GM12878 (cell line): ENCODE measurements around the gene VAV2. TPM values are rescaled to one million over a fixed set of nuclear protein-coding genes. Genes with fewer than 3 reads are reported as not detected.
A peak's percentile ranks its signal among the peaks of the same experiment; 100 is the strongest.

ENCODE experiments used
- ATAC-seq: fragments of 200-7000 bp; cut with Tn5 transposase; 3 replicates; pipeline ENCODE4 v1.9.1; 2020; ENCODE audit warnings: mild to moderate bottlenecking, moderate library complexity
- BruUV-seq: library from RNA; stranded (reverse); fragments of 400-500 nt; replicated peaks from 2 replicates; lab custom pipeline; 2021; lab: Mats Ljungman, UMichigan
- CTCF ChIA-PET: fragments of 300-600 bp; sonication (Branson Sonifier 250); formaldehyde crosslinking; extraction: SDS; loops from one replicate; lab custom pipeline; 2021; ENCODE audit warnings: inconsistent platforms; lab: Yijun Ruan, JAX
- POLR2A ChIA-PET: fragments of 350-600 bp; formaldehyde crosslinking; extraction: SDS; loops from one replicate; lab custom pipeline; 2021; ENCODE audit warnings: inconsistent platforms; lab: Charles Lee
- RAD21 ChIA-PET: fragments of 300-600 bp; sonication (Branson Sonifier 250); formaldehyde crosslinking; loops from one replicate; lab custom pipeline; 2023; ENCODE audit warnings: antibody characterized with exemption; ENCODE audit not compliant: unreplicated experiment; lab: Charles Lee
- SMC1A ChIA-PET: fragments of 300-600 bp; sonication (Branson Sonifier 250); formaldehyde crosslinking; loops from one replicate; lab custom pipeline; 2023; ENCODE audit not compliant: unreplicated experiment, uncharacterized antibody; lab: Charles Lee
- DNase-seq: peaks from one replicate; pipeline ENCODE4 v3.0.0-alpha.2; 2011; ENCODE audit warnings: low read depth, low spot score
- FAIRE-seq: peaks from 3 replicates; lab custom pipeline; 2011; peaks lifted over from hg19 to GRCh38; lab: Jason Lieb, UNC
- H2AFZ ChIP-seq: 2 replicates; pipeline ENCODE4 v1.6.0; 2011; ENCODE audit warnings: low read depth, low read length, control low read depth; ENCODE audit not compliant: control insufficient read depth
- H3K27ac ChIP-seq: 2 replicates; pipeline ENCODE4 v1.5.1; 2011; ENCODE audit warnings: control low read depth; ENCODE audit not compliant: control insufficient read depth, insufficient read depth
- H3K27me3 ChIP-seq, 2 experiments: replicated peaks in 1 of 2; 2 replicates each; pipeline versions ENCODE4 v1.6.0 to v1.6.1; 2011; ENCODE audit warnings: low read length in 1 of 2; ENCODE audit not compliant: control insufficient read depth in 2 of 2, insufficient read depth in 2 of 2
- H3K36me3 ChIP-seq, 2 experiments: 2 replicates each; pipeline ENCODE4 v1.5.1; 2011; ENCODE audit warnings: low read length in 1 of 2; ENCODE audit not compliant: control insufficient read depth in 2 of 2, insufficient read depth in 2 of 2
- H3K4me1 ChIP-seq: 2 replicates; pipeline ENCODE4 v1.6.1; 2011; ENCODE audit warnings: mild to moderate bottlenecking, low read length, moderate library complexity, mixed read lengths; ENCODE audit not compliant: control insufficient read depth, insufficient read depth
- H3K4me2 ChIP-seq: 2 replicates; pipeline ENCODE4 v1.6.0; 2011; ENCODE audit warnings: control low read depth; ENCODE audit not compliant: control insufficient read depth, insufficient read depth
- H3K4me3 ChIP-seq: fragments of 200-600 bp; sonication (generic); 2 replicates; pipeline ENCODE4 v1.5.1; 2016
- H3K79me2 ChIP-seq: 2 replicates; pipeline ENCODE4 v1.6.0; 2011; ENCODE audit warnings: low read length; ENCODE audit not compliant: control insufficient read depth, insufficient read depth
- H3K9ac ChIP-seq: 2 replicates; pipeline ENCODE4 v1.8.0; 2011; ENCODE audit warnings: low read length, control low read depth, mixed read lengths; ENCODE audit not compliant: control insufficient read depth, insufficient read depth
- H3K9me3 ChIP-seq: replicated peaks from 3 replicates; pipeline ENCODE4 v1.5.1; 2011; ENCODE audit warnings: mild to moderate bottlenecking, low read length; ENCODE audit not compliant: control insufficient read depth, insufficient read depth
- H4K20me1 ChIP-seq: 2 replicates; pipeline ENCODE4 v1.6.0; 2011; ENCODE audit not compliant: control insufficient read depth, insufficient read depth
- ATF2 ChIP-seq: IDR thresholded peaks from 2 replicates; pipeline ENCODE4 v1.6.1; 2012; ENCODE audit warnings: low read length, inconsistent platforms
- ETV6 ChIP-seq, 2 experiments: fragments of 450-650 bp in 1 of 2; IDR thresholded peaks in 1 of 2; conservative IDR thresholded peaks in 1 of 2; 2 replicates each; pipeline ENCODE4 v1.6.1; 2014; ENCODE audit warnings: antibody characterized with exemption in 1 of 2, borderline replicate concordance in 1 of 2, low read depth in 1 of 2, mild to moderate bottlenecking in 1 of 2, moderate library complexity in 1 of 2
- IRF4 ChIP-seq: IDR thresholded peaks from 2 replicates; pipeline ENCODE4 v1.6.1; 2011; ENCODE audit warnings: low read depth, low read length
- NFXL1 ChIP-seq: fragments of 450-650 bp; IDR thresholded peaks from 2 replicates; pipeline ENCODE4 v1.6.1; 2017; ENCODE audit warnings: antibody characterized with exemption, mild to moderate bottlenecking, borderline replicate concordance
- NKRF ChIP-seq: fragments of 450-650 bp; conservative IDR thresholded peaks from 2 replicates; pipeline ENCODE4 v1.6.1; 2017; ENCODE audit warnings: mild to moderate bottlenecking, moderate library complexity
- NR2C2 ChIP-seq: IDR thresholded peaks from 2 replicates; pipeline ENCODE4 v1.6.1; 2011; ENCODE audit warnings: borderline replicate concordance, low read depth; ENCODE audit not compliant: control insufficient read depth, insufficient read length
- RAD51 ChIP-seq: fragments of 450-650 bp; IDR thresholded peaks from 2 replicates; pipeline ENCODE4 v1.6.1; 2016; ENCODE audit warnings: moderate library complexity, mild to moderate bottlenecking, inconsistent platforms
- RELB ChIP-seq: fragments of 450-650 bp; IDR thresholded peaks from 2 replicates; pipeline ENCODE4 v1.6.1; 2017; ENCODE audit warnings: low read depth, mild to moderate bottlenecking, moderate library complexity
- ZNF592 ChIP-seq: fragments of 450-650 bp; IDR thresholded peaks from 2 replicates; pipeline ENCODE4 v1.6.1; 2017; ENCODE audit warnings: mild to moderate bottlenecking, moderate library complexity
- WGBS: methylation state at CpG from one replicate; pipeline ENCODE4 v1.1.6; 2016; ENCODE audit warnings: low lambda C conversion rate; ENCODE audit not compliant: insufficient replicate concordance, insufficient coverage; ENCODE audit errors: missing lambda C conversion rate; 5-methylcytosine and 5-hydroxymethylcytosine counted together
- in situ Hi-C: fragments of 300-500 bp; cut with MboI; formaldehyde crosslinking; loops from 9 replicates; pipeline ENCODE4 v1.14.3; 2018; ENCODE audit warnings: mixed read lengths
- intact Hi-C: fragments of 100-400 bp; cut with micrococcal nuclease; formaldehyde crosslinking; loops from one replicate; pipeline ENCODE4 v1.14.2; 2022; ENCODE audit not compliant: unreplicated experiment
- polyA plus RNA-seq, 11 experiments: library from polyadenylated mRNA; depleted of rRNA in 4 of 11; unstranded in 6 of 11; stranded (reverse) in 5 of 11; fragments of >200 nt; fragmentation: Nextera tagmentation in 4 of 11; fragmentation: Illumina TruSeq in 1 of 11; extraction: Ambion mirVana in 4 of 11; extraction: Trizol in 1 of 11; gene quantifications; 1 replicate in 1 of 11; 2 replicates in 10 of 11; pipeline versions ENCODE4 v1.2.1 to v1.2.3, GENCODE V29; 2011 to 2016; ENCODE audit warnings: inconsistent platforms in 2 of 11, missing spikeins in 2 of 11, low read depth in 1 of 11
- total RNA-seq, 4 experiments: library from RNA; depleted of rRNA in 3 of 4; stranded (reverse); fragments of >200 nt in 3 of 4; fragmentation: Illumina TruSeq in 1 of 4; extraction: Trizol in 1 of 4; gene quantifications; 2 replicates each; pipeline versions ENCODE4 v1.2.1 to v1.2.3, GENCODE V29; 2013 to 2021

VAV2 gene
- total and polyA plus RNA-seq, 10 of the 15 experiments (the other 5 are each of a cell fraction or from before 2014, with no cell fraction given), result 0.13 to 43.9 (median 16.9) TPM

GRCh38 chr9:133822430-133823065 lies 169.6 kb downstream of the VAV2 start:
- H3K4me3 ChIP-seq, result peak overlapping the region; percentile 53; the same call in 1 of the 2 replicates
- BruUV-seq, result no TSS peak
- FAIRE-seq, result peak; percentile 80
- peak overlapping the region; percentile 81 for H3K4me2 ChIP-seq
- H4K20me1 ChIP-seq, result no peaks in the 10 kb centered on the region
- no peaks in the 10 kb centered on the region for H3K9me3 ChIP-seq
- peak overlapping the region; percentile 82 for H3K9ac ChIP-seq
- ChIA-PET CTCF (interaction anchor here (0.9 to 1.9 kb wide), 5 partner anchors 41 to 173 kb away, joined by 3 to 8 read pairs (median 3); no protein-coding TSS in a partner anchor), SMC1A (interaction anchor here (0.7 to 1.8 kb wide), 5 partner anchors 10 to 171 kb away, joined by 3 to 11 read pairs (median 3); no protein-coding TSS in a partner anchor), POLR2A (interaction anchor here (0.7 to 1.2 kb wide), 2 partner anchors 140 to 169 kb away, joined by 3 read pairs; no protein-coding TSS in a partner anchor), RAD21 (interaction anchor here (0.8 to 2.2 kb wide), 6 partner anchors 29 to 172 kb away, joined by 3 to 8 read pairs (median 4); no protein-coding TSS in a partner anchor)
- peaks cover 20% of the 10 kb centered on the region for H3K79me2 ChIP-seq
- DNase-seq, result peak; percentile 36
- intact Hi-C loops, result loop anchor here (2.0 to 5.0 kb wide), 2 partner anchors 80 to 132 kb away; no protein-coding TSS in a partner anchor
- H2AFZ ChIP-seq, result peak overlapping the region; percentile 18; the same call in 1 of the 2 replicates
- H3K36me3 ChIP-seq, result peaks cover 8 to 11% of the 10 kb centered on the region in 2 experiments; a peak in 3 of 4 replicates
- H3K27me3 ChIP-seq, result no peaks in the 10 kb centered on the region
- H3K4me1 ChIP-seq, result peaks cover 37% of the 10 kb centered on the region
- 9% methylated on average over 16 of the region's 16 CpGs for WGBS
- H3K27ac ChIP-seq, result peak overlapping the region; percentile 77
- in situ Hi-C loops, result no loop called here
- ATAC-seq, result peak; percentile 86
- no peak for TF ChIP-seq NKRF
- TF ChIP-seq ATF2, result peak; percentile 12; the same call in 1 of the 2 replicates
- no peak for TF ChIP-seq NR2C2
- TF ChIP-seq NFXL1, result peak; percentile 98
- TF ChIP-seq IRF4, result peak; percentile 78
- no peak; the same call in 1 of the 2 replicates for TF ChIP-seq RAD51
- TF ChIP-seq ZNF592, result no peak
- peak in 1 of 2 experiments; percentile 21; a peak in 1 of 4 replicates for TF ChIP-seq ETV6 (conservative IDR thresholded peaks at IDR 0.05 in 1 of 2, IDR thresholded peaks at IDR 0.05 in 1 of 2; ENCODE audit: borderline replicate concordance in 1 of 2, low read depth in 1 of 2)
- TF ChIP-seq RELB, result peak; percentile 62; the same call in 1 of the 2 replicates
